ENCODE measurements around the gene HDAC8. TPM values are rescaled to one million over a fixed set of nuclear protein-coding genes. Genes with fewer than 3 reads are reported as not detected.

HDAC8 gene
- total and polyA plus RNA-seq, 9 of the 15 experiments (the other 6 are each of a cell fraction or from before 2014, with no cell fraction given), result 18.9 to 53.8 (median 28.7) TPM

DNA sequence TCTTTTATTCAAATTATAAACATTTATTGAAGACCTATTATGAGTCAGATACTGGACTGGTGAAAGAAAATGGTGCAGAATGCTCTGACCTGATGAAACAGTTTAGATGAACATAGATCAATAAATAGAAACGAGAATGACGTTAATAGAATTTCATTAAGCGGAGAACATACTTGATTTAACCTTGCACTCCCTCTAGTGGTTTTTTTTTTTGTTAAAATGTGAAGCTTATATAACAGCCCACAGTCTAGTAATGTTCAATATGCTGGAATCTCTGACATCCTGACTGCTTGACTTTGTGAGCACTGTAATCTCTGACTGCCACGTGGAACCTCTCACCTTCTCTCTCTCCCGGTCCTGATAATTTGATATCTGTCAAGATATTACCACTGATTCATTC is 32.3 kb downstream of the HDAC8 start (continued):
- TF ChIP-seq CXXC5 (CRISPR knock-in tag; IDR thresholded peaks at IDR 0.05) (0 out of 2 replicates have a peak, but pooled peaks have one; percentile 35), ATF1 (CRISPR knock-in tag; IDR thresholded peaks at IDR 0.05) (no peak), ATF1 (tag; IDR thresholded peaks at IDR 0.05) (0 out of 2 replicates have a peak, but pooled peaks have one; percentile 18), RAD21 (CRISPR knock-in tag; conservative IDR thresholded peaks at IDR 0.05 in 1 of 2, IDR thresholded peaks at IDR 0.05 in 1 of 2) (peak; percentile 28 to 45; a peak in 3 of 4 replicates), RFX5 (IDR thresholded peaks at IDR 0.05; ENCODE audit: low read depth, low read length) (0 out of 2 replicates have a peak, but pooled peaks have one; percentile 21), KLF13 (tag; IDR thresholded peaks at IDR 0.05; ENCODE audit: borderline replicate concordance, low read depth) (no peak)

DNA sequence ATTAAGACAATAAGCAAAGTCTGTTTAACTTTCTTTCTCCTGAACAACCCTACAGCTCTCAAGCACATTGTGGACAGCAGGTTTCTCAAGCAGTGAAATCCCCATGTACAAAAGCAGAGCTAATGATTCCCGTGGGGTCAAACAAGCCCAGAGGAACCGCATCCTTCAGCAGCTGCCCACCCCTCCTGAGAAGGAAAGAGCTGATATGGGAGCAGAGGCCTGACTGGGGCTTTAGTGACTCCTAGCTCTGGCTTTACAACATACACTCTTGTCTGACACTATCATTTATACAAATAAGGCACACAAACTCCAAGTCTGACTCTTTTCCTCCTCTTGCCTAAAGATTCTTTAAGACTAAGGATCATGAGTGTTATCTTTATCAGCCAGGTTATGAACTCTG is 32.8 kb downstream of the HDAC8 start:
- Histone ChIP-seq H2AFZ (ENCODE audit: low read depth, low read length) (no peak overlapping the region), H3K27me3 (ENCODE audit: control insufficient read depth in 2 of 2, insufficient read depth in 2 of 2, low read length in 2 of 2) (no peaks in the 10 kb centered on the region), H3K79me2 (ENCODE audit: control insufficient read depth, insufficient read depth, low read length) (no peaks in the 10 kb centered on the region), H3K27ac (ENCODE audit: extremely low read depth, low read depth, low read length) (no peak overlapping the region), H3K4me1 (replicated peaks in 1 of 2; ENCODE audit: control insufficient read depth in 2 of 2, insufficient read depth in 2 of 2, low read length in 2 of 2) (no peaks in the 10 kb centered on the region; a peak in 2 of 5 replicates), H3K9me3 (replicated peaks; ENCODE audit: control insufficient read depth, insufficient read depth, low read depth, low read length) (no peaks in the 10 kb centered on the region), H4K20me1 (replicated peaks; ENCODE audit: control insufficient read depth, insufficient read depth, low read length) (no peaks in the 10 kb centered on the region), H3K4me2 (ENCODE audit: insufficient read depth, low read length) (no peak overlapping the region), H3K9ac (ENCODE audit: insufficient read depth in 1 of 2, low read depth in 2 of 2, low read length in 2 of 2) (no peak overlapping the region), H3K4me3 (no peak overlapping the region), H3K36me3 (ENCODE audit: control insufficient read depth, insufficient read depth, low read length) (no peaks in the 10 kb centered on the region; the same call in 2 of the 3 replicates), H3K9me1 (ENCODE audit: control insufficient read depth, insufficient read depth, low read length) (no peaks in the 10 kb centered on the region)
- no peak for FAIRE-seq
- BruUV-seq (replicated peaks), result no TSS peak
- peak; percentile 62; the same call in 2 of the 3 replicates for ATAC-seq
- in situ Hi-C loops (cut with MboI) (loop anchor here (25.0 kb wide), 1 partner anchor 228 kb away; the partner anchor contains the start of gene CITED1), intact Hi-C loops (cut with micrococcal nuclease) (loop anchor here (5.0 kb wide), 2 partner anchors 243 to 293 kb away; no protein-coding TSS in a partner anchor)
- no peak for DNase-seq (ENCODE audit: extremely low read depth in 1 of 4, low spot score in 3 of 4)
- POLR2A ChIA-PET, result no interaction called here
- CTCF ChIA-PET (ENCODE audit: low intra/inter-chr PET ratio), result interaction anchor here (0.9 kb wide), 1 partner anchor 294 kb away, joined by 3 read pairs; no protein-coding TSS in a partner anchor
- 89% methylated on average over 2 of the region's 2 CpGs for WGBS (ENCODE audit: insufficient coverage, low coverage, missing lambda C conversion rate)
- TF ChIP-seq RAD21 (CRISPR knock-in tag; conservative IDR thresholded peaks at IDR 0.05 in 1 of 2, IDR thresholded peaks at IDR 0.05 in 1 of 2) (peak in 1 of 2 experiments; percentile 2; a peak in 1 of 4 replicates), MXI1 (IDR thresholded peaks at IDR 0.05; ENCODE audit: low read depth, low read length) (no peak), NFIC (IDR thresholded peaks at IDR 0.05) (no peak), GTF2A2 (tag; IDR thresholded peaks at IDR 0.05) (no peak), BACH1 (tag; IDR thresholded peaks at IDR 0.05) (no peak), FOXJ2 (tag; IDR thresholded peaks at IDR 0.05) (no peak), ETS2 (tag; IDR thresholded peaks at IDR 0.05; ENCODE audit: borderline replicate concordance, poor library complexity, severe bottlenecking) (no peak)
- TF ChIP-seq, protein P1, sequence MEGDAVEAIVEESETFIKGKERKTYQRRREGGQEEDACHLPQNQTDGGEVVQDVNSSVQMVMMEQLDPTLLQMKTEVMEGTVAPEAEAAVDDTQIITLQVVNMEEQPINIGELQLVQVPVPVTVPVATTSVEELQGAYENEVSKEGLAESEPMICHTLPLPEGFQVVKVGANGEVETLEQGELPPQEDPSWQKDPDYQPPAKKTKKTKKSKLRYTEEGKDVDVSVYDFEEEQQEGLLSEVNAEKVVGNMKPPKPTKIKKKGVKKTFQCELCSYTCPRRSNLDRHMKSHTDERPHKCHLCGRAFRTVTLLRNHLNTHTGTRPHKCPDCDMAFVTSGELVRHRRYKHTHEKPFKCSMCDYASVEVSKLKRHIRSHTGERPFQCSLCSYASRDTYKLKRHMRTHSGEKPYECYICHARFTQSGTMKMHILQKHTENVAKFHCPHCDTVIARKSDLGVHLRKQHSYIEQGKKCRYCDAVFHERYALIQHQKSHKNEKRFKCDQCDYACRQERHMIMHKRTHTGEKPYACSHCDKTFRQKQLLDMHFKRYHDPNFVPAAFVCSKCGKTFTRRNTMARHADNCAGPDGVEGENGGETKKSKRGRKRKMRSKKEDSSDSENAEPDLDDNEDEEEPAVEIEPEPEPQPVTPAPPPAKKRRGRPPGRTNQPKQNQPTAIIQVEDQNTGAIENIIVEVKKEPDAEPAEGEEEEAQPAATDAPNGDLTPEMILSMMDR (IDR thresholded peaks at IDR 0.05 in 2 of 3, conservative IDR thresholded peaks at IDR 0.05 in 1 of 3; ENCODE audit: insufficient read depth in 2 of 3, low read depth in 1 of 3, low read length in 3 of 3), result peak in 1 of 3 experiments; percentile 15; a peak in 1 of 6 replicates
- TF ChIP-seq, protein P2, sequence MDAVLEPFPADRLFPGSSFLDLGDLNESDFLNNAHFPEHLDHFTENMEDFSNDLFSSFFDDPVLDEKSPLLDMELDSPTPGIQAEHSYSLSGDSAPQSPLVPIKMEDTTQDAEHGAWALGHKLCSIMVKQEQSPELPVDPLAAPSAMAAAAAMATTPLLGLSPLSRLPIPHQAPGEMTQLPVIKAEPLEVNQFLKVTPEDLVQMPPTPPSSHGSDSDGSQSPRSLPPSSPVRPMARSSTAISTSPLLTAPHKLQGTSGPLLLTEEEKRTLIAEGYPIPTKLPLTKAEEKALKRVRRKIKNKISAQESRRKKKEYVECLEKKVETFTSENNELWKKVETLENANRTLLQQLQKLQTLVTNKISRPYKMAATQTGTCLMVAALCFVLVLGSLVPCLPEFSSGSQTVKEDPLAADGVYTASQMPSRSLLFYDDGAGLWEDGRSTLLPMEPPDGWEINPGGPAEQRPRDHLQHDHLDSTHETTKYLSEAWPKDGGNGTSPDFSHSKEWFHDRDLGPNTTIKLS (IDR thresholded peaks at IDR 0.05; ENCODE audit: borderline replicate concordance, low read depth), result no peak
- TF ChIP-seq, protein P3, sequence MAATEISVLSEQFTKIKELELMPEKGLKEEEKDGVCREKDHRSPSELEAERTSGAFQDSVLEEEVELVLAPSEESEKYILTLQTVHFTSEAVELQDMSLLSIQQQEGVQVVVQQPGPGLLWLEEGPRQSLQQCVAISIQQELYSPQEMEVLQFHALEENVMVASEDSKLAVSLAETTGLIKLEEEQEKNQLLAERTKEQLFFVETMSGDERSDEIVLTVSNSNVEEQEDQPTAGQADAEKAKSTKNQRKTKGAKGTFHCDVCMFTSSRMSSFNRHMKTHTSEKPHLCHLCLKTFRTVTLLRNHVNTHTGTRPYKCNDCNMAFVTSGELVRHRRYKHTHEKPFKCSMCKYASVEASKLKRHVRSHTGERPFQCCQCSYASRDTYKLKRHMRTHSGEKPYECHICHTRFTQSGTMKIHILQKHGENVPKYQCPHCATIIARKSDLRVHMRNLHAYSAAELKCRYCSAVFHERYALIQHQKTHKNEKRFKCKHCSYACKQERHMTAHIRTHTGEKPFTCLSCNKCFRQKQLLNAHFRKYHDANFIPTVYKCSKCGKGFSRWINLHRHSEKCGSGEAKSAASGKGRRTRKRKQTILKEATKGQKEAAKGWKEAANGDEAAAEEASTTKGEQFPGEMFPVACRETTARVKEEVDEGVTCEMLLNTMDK (IDR thresholded peaks at IDR 0.05; ENCODE audit: borderline replicate concordance, insufficient read depth, low read depth, low read length, poor library complexity, severe bottlenecking), result no peak
